NB4 (cell line): ENCODE data around the gene ZNF491.
A peak's percentile ranks its signal among the peaks of the same experiment; 100 is the strongest.

Experiments used
- DNase-seq: peaks from one replicate; pipeline ENCODE4 v3.0.0; 2010; ENCODE audit warnings: low read depth
- H3K4me3 ChIP-seq: one replicate; pipeline ENCODE4 v1.5.1; 2011; ENCODE audit warnings: mild to moderate bottlenecking, low read depth, low read length, moderate library complexity
- MYC ChIP-seq: IDR thresholded peaks from 2 replicates; pipeline ENCODE4 v1.6.1; 2011; ENCODE audit warnings: low read depth, low read length
- POLR2A ChIP-seq: IDR thresholded peaks from 2 replicates; pipeline ENCODE4 v1.6.1; 2011; ENCODE audit warnings: mild to moderate bottlenecking; ENCODE audit not compliant: insufficient read length; ENCODE audit errors: extremely low read depth
- TF ChIP-seq, protein P1 (sequence below): IDR thresholded peaks from 2 replicates; pipeline ENCODE4 v1.6.1; 2011; ENCODE audit warnings: low read depth, low read length
- TF ChIP-seq, protein P2 (sequence below): IDR thresholded peaks from one replicate; pipeline ENCODE4 v1.5.1; 2012; ENCODE audit warnings: low read depth, low read length

The ZNF491 gene

DNA sequence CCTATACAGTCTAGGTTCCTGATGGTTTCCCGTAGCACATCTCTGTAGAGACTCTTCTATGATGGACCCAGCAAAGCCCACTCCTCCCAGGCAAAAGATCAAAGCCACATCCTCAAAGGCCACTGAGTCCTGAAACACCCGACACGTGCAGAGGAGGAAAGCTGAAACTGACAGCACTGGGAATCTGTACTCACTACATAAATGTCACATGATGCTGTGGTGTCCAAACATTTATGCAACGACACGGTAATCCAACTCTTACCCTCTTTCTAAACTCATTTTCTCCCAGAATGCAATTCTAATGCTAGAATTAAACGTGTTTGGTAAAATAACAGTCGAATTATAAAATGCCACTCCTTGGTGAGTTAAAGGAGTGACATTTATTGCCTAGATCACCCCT lies 38.5 kb upstream of the ZNF491 start:
- H3K4me3 ChIP-seq, result no peak overlapping the region
- DNase-seq, result no peak
- no peak for TF ChIP-seq POLR2A
- TF ChIP-seq MYC, result no peak
- TF ChIP-seq, protein P1, sequence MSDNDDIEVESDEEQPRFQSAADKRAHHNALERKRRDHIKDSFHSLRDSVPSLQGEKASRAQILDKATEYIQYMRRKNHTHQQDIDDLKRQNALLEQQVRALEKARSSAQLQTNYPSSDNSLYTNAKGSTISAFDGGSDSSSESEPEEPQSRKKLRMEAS, result no peak
- TF ChIP-seq, protein P2, sequence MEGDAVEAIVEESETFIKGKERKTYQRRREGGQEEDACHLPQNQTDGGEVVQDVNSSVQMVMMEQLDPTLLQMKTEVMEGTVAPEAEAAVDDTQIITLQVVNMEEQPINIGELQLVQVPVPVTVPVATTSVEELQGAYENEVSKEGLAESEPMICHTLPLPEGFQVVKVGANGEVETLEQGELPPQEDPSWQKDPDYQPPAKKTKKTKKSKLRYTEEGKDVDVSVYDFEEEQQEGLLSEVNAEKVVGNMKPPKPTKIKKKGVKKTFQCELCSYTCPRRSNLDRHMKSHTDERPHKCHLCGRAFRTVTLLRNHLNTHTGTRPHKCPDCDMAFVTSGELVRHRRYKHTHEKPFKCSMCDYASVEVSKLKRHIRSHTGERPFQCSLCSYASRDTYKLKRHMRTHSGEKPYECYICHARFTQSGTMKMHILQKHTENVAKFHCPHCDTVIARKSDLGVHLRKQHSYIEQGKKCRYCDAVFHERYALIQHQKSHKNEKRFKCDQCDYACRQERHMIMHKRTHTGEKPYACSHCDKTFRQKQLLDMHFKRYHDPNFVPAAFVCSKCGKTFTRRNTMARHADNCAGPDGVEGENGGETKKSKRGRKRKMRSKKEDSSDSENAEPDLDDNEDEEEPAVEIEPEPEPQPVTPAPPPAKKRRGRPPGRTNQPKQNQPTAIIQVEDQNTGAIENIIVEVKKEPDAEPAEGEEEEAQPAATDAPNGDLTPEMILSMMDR, result no peak

DNA sequence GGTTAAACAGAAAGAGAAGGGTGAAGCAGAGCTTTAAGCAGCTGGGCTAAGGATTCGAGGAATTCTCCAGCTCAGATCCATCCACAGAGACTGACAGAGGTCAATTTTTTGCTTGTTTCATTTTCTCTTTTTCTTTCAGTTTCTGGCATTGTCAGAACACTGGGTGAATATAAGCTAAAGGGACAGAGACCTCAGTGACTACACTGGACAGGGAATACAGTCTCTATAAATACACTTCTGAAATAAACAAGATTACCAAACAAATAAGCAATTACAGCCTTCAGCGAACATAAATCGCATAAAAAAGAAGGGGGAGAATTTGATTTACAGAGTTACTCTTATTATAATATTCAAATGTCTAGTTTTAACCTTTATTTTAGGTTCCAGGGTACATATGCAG lies 35.2 kb upstream of the ZNF491 start:
- TF ChIP-seq, protein P2, result no peak
- TF ChIP-seq MYC, result no peak
- TF ChIP-seq, protein P1, result no peak
- TF ChIP-seq POLR2A, result no peak
- DNase-seq, result no peak
- no peak overlapping the region for H3K4me3 ChIP-seq

DNA sequence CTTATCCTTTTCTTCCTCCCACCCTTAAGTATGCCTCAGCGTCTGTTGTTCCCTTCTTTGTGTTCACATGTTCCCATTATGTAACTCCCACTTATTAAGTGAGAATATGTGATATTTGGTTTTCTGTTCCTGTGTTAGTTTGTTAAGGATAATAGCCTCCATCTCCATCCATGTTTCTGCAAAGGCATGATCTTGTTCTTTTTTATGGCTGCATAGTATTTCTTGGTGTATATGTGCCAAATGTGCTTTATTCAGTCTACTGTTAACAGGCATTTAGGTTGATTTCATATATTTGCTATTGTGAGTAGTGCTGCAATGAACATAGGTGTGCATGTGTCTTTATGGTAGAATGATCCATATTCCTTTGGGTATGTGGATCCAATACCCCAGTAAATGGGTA lies 34.7 kb upstream of the ZNF491 start:
- no peak overlapping the region for H3K4me3 ChIP-seq
- TF ChIP-seq POLR2A, result no peak
- TF ChIP-seq, protein P1, result no peak
- no peak for TF ChIP-seq MYC
- TF ChIP-seq, protein P2, result no peak
- no peak for DNase-seq

DNA sequence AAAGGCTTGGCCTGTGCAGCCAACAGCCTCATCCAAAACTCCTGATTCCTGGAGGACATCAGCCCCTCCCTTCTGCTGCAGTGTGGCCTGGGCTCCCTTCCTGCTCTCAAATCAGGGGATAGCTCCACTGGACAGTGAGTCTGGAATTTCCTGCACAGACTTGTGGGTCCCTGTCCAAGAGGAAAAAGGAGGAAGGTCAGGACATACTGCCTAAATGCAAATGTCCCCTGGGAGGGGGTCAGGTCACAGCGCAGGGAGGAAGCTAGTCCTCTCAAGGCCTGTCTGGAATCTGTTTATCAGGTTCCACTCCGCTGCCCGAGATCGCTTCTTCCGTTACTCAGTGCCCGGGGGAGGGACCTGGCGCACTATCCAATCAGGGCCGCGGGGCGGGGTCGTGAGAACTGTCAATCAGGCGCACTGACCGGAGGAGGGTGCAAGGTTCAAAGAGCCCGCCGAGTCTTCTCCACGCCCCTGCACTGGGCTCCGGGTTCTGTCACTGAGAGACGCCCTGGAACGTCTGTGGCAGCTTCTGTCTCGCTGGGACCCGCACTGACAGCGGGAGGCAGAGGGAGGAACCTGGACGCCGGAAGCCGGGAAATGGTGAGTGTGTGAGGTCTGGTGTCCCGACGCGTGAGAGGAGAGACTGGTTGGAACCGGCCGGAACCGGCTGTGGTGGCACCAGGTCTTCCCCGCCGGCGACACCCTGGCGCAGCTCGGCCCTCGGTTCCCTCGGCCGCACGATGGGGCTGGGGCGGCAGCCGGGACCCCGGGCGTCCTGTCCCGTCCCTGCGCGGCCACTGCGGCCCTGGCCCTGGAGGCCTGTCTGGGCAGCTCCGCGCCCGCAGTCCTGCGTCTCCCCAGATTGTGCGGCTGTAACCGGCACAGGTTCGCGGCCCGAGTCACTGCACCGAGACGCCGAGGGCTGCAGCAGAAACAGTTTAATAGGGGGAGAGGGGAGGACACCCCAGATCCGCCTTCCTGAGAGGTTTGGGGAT lies 31.4 kb upstream of the ZNF491 start, which contains the start of gene ZNF441:
Gene ZNF441 (plus strand): TSS at position 404 of the 995 bp plus-strand sequence. CDS start 194 bp downstream, at position 598.
- peak within 1 kb of the TSS; percentile 69 for H3K4me3 ChIP-seq
- DNase-seq, result peak; percentile 96
- TF ChIP-seq POLR2A (peak; percentile 66), MYC (peak; percentile 67)
- TF ChIP-seq, protein P2, result no peak
- TF ChIP-seq, protein P1, result peak; percentile 65

DNA sequence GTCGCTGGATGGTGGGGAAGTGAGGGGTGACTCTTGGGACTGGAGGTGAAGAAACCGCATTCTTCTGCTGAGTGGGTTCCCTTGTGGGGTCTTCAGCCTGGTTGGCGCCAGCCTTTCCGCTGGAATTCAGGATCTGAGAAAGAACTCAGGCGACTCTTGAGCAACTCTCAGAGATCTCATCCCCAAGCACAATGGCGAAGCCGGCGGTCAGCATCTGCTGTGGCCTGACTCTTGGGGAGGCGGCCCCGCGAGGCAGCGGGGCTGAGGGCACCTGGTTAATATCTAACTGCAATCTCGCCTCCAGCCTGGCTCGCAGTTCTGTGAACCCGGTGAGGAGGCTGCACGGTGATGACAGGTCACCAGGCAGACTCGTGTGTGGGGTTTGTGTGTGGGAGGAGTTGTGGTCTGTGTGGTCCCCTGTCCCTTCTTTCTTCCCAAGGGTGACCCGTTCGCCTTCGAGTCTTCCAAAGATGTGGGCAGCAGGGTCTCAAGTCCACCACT lies 30.6 kb upstream of the ZNF491 start:
- peak; percentile 53 for DNase-seq
- no peak for TF ChIP-seq POLR2A
- TF ChIP-seq, protein P2, result no peak
- TF ChIP-seq, protein P1, result 0 out of 2 replicates have a peak, but pooled peaks have one; percentile 28
- no peak for TF ChIP-seq MYC
- peak overlapping the region; percentile 69 for H3K4me3 ChIP-seq
